Bronchial epithelial cell (primary cell): ENCODE data around the gene ITPKB. TPM values are rescaled to one million over a fixed set of nuclear protein-coding genes. Genes with fewer than 3 reads are reported as not detected.
A peak's percentile ranks its signal among the peaks of the same experiment; 100 is the strongest.

Source experiments
- DNase-seq: peaks from one replicate; pipeline ENCODE4 v3.0.0-alpha.2; 2010; ENCODE audit warnings: low read depth
- FAIRE-seq: peaks from 2 replicates; lab custom pipeline; 2011; peaks lifted over from hg19 to GRCh38; lab: Jason Lieb, UNC
- H3K27me3 ChIP-seq: 2 replicates; pipeline ENCODE4 v1.5.1; 2011; ENCODE audit warnings: low read length; ENCODE audit not compliant: control insufficient read depth, insufficient read depth
- H3K36me3 ChIP-seq: 2 replicates; pipeline ENCODE4 v1.5.1; 2011; ENCODE audit warnings: low read length; ENCODE audit not compliant: control insufficient read depth, insufficient read depth
- H3K4me3 ChIP-seq: 2 replicates; pipeline ENCODE4 v1.5.1; 2011; ENCODE audit warnings: mild to moderate bottlenecking, low read depth, low read length, control low read depth
- total RNA-seq: library from RNA; depleted of rRNA; stranded (reverse); fragments of >200 nt; gene quantifications from 2 replicates; pipeline ENCODE4 v1.2.1, GENCODE V29; 2014
- TF ChIP-seq, protein P1 (sequence below): IDR thresholded peaks from 2 replicates; pipeline ENCODE4 v1.5.1; 2011; ENCODE audit warnings: mild to moderate bottlenecking, moderate library complexity, low read length, control low read depth, inconsistent platforms; ENCODE audit not compliant: insufficient read depth, severe bottlenecking

The ITPKB gene
- total RNA-seq, 1 donor from 2014 or later, result 1.3 TPM

DNA sequence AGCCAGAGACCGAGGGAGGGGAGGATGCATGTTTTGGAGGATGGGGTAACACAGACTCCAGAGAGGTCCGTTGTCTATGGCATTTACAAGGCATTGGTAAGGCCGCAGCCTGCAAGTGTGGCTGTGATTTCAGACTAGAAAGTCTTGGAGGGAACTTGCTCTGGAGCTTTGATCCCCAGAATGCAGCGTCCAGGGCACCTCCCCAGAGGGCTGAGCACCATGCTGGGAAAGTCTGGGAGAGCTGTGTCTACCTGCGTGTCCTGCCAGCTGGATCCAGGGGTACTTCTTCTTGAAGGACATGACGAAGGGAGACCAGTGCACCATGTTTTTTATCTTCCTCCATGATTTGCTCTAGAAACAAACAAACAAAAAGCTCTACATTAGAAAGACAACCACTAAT lies 90.7 kb downstream of the ITPKB start:
- Histone ChIP-seq H3K4me3 (no peak overlapping the region), H3K27me3 (no peaks in the 10 kb centered on the region), H3K36me3 (peaks cover 5% of the 10 kb centered on the region)
- no peak for DNase-seq
- no peak for FAIRE-seq
- TF ChIP-seq, protein P1, sequence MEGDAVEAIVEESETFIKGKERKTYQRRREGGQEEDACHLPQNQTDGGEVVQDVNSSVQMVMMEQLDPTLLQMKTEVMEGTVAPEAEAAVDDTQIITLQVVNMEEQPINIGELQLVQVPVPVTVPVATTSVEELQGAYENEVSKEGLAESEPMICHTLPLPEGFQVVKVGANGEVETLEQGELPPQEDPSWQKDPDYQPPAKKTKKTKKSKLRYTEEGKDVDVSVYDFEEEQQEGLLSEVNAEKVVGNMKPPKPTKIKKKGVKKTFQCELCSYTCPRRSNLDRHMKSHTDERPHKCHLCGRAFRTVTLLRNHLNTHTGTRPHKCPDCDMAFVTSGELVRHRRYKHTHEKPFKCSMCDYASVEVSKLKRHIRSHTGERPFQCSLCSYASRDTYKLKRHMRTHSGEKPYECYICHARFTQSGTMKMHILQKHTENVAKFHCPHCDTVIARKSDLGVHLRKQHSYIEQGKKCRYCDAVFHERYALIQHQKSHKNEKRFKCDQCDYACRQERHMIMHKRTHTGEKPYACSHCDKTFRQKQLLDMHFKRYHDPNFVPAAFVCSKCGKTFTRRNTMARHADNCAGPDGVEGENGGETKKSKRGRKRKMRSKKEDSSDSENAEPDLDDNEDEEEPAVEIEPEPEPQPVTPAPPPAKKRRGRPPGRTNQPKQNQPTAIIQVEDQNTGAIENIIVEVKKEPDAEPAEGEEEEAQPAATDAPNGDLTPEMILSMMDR, result no peak

DNA sequence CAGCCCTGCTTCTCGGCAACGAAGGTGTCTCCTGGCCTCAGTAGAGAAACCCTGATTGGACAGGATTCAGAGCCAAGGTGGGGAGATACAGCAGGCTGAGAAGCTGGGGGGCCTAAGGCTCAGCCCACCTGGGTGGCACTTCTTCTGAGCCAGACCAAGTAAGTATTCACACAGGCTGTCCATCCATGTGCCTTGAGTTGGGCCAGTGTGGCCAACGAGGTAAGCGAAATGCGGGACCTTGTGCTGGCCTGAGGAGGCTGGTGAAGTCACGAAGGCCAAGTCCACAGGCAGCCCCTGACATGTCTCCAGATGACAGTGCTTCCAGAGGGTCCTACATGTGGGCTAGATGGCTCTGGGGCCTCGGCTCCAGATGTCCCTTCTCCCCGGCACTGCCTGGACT lies 91.4 kb downstream of the ITPKB start:
- Histone ChIP-seq H3K36me3 (peaks cover 5% of the 10 kb centered on the region), H3K27me3 (no peaks in the 10 kb centered on the region), H3K4me3 (no peak overlapping the region)
- TF ChIP-seq, protein P1, result no peak
- FAIRE-seq (no peak), DNase-seq (no peak)

GRCh38 chr1:226646870-226647449 lies 92.1 kb downstream of the ITPKB start:
- no peak overlapping the region for H3K4me3 ChIP-seq
- DNase-seq (no peak), FAIRE-seq (no peak)
- no peaks in the 10 kb centered on the region for H3K27me3 ChIP-seq
- peaks cover 5% of the 10 kb centered on the region for H3K36me3 ChIP-seq
- TF ChIP-seq, protein P1, result no peak

DNA sequence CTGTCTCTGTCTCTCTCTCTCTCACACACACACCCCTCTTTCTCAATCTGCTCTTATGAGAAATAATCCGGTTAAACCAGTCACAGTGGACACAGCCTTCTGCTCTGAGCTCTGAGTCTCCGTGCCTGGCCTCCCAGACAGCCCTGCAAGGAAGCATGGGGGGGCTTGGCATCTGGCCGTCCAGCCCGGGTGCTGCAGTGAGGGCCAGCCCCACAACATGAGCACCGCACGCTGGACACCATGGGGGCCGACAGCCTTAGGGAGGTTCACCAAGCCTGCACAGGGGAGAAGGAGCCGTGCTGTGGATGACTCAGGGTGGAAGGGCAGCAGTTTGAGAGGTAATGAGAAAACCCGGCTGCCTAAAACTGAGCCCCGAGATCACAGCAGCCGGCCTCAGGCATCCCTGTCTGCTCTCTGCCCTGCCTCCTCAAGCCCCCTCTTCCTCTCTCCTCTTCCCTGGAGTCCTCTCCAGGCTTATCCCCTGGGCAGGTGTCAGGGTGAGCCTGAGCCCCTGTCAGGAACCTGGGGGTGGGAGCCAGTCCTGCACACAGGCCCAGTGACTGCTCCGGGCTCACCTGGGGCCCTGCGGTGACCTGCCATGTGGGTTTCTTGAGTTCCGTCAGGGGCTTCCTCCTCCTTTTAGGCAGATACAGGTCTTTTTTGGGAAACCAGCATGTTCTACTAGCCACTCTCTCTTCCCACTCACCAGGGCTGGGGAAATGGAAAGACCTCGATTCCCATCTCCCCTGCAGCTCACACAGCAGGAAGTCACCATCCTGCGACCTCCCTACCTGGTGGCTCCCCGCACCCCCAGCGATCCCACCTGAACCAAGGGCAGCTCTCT lies 92.8 kb downstream of the ITPKB start:
- FAIRE-seq, result no peak

DNA sequence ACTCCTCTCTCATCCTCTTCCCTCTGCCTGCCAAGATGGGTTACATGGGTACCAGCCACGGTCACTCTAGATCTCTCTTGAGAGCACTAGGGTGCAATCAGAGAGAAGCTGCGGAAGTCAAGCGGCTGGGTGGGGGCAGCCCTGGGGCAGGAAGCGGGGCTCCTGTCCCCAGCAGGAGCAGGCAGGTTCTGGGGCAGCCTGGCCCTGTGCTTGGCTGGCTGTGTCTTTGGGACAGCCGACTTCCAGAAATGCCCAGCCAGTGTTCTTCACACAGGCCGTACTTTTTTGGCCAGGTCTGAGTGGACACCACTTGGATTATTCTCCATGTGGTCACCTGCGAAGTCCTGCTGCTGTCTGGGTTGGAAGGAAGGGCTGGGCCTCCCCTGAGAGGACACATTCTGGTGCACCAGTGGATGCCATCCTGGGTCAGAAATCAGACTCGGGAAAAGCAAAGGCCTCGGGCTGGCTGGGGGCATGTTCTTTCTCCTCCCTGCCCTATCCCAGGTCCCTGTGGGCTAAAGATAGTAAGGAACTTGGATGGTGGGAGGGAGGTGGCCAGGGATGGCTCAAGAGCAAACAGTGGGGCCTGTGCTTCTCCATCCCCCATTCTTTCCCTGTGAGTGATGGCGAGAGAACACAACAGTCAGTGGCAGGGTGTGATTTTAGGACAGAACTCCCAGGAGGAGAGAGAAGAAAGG lies 93.7 kb downstream of the ITPKB start:
- TF ChIP-seq, protein P1, result no peak
- H3K4me3 ChIP-seq, result no peak overlapping the region
- DNase-seq, result no peak
- no peak for FAIRE-seq
- H3K27me3 ChIP-seq, result no peaks in the 10 kb centered on the region
- peaks cover 5% of the 10 kb centered on the region for H3K36me3 ChIP-seq

More for the DNA sequence above, 92.8 kb downstream of the ITPKB start:
- peak; percentile 72 for DNase-seq
- TF ChIP-seq, protein P1, result no peak
- H3K36me3 ChIP-seq, result peaks cover 5% of the 10 kb centered on the region
- no peaks in the 10 kb centered on the region for H3K27me3 ChIP-seq
- H3K4me3 ChIP-seq, result no peak overlapping the region
